Uterus (tissue), 2 donors: ENCODE measurements around the gene ANKRD6.

Source experiments
- POLR2A ChIP-seq, 2 donors: fragments of 450-650 bp; IDR thresholded peaks; one replicate each; pipeline ENCODE4 v1.6.1; 2016; ENCODE audit warnings: antibody characterized with exemption in 2 of 2, mild to moderate bottlenecking in 1 of 2, moderate library complexity in 1 of 2
- TF ChIP-seq, protein P1 (sequence below), 4 experiments: fragments of 200-600 bp in 2 of 4; fragments of 450-650 bp in 2 of 4; sonication (generic) in 2 of 4; IDR thresholded peaks; one replicate each; pipeline ENCODE4 v1.5.1; 2016 to 2019; ENCODE audit warnings: antibody characterized with exemption in 4 of 4, mild to moderate bottlenecking in 2 of 4, moderate library complexity in 1 of 4

DNA sequence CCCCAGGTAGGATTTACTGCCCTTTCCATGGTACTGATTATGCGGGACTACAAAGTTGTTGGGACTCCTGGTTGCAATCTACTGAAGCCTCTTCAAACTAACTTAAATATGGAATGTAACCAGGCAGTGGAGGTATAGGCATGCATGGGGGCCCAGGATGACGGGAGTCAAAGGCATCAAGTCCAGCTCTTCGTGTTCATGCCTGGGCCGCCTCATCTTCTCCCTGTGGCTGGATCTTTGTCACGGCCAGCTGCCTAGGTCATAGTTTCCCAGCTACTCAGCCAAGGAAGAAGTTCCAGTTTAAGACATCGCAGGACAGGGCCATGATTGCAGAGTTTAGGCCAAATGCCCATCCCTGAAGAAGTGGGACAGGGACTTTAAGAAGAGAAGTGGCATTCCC is 185.1 kb downstream of the ANKRD6 start:
- TF ChIP-seq POLR2A (IDR thresholded peaks at IDR 0.05): no peak
- TF ChIP-seq, protein P1, sequence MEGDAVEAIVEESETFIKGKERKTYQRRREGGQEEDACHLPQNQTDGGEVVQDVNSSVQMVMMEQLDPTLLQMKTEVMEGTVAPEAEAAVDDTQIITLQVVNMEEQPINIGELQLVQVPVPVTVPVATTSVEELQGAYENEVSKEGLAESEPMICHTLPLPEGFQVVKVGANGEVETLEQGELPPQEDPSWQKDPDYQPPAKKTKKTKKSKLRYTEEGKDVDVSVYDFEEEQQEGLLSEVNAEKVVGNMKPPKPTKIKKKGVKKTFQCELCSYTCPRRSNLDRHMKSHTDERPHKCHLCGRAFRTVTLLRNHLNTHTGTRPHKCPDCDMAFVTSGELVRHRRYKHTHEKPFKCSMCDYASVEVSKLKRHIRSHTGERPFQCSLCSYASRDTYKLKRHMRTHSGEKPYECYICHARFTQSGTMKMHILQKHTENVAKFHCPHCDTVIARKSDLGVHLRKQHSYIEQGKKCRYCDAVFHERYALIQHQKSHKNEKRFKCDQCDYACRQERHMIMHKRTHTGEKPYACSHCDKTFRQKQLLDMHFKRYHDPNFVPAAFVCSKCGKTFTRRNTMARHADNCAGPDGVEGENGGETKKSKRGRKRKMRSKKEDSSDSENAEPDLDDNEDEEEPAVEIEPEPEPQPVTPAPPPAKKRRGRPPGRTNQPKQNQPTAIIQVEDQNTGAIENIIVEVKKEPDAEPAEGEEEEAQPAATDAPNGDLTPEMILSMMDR (IDR thresholded peaks at IDR 0.05): no peak
